Esophagus muscularis mucosa (tissue), 3 donors: Measurements from ENCODE around the gene CCBE1.

Experiments
- POLR2AphosphoS5 ChIP-seq, 2 donors: sonication (generic); formaldehyde crosslinking; IDR thresholded peaks; one replicate each; pipeline ENCODE4 v1.6.1; 2017; ENCODE audit warnings: antibody characterized with exemption in 2 of 2
- TF ChIP-seq, protein P1 (sequence below), 3 experiments: fragments of 200-600 bp in 2 of 3; fragments of 450-650 bp in 1 of 3; sonication (generic) in 2 of 3; IDR thresholded peaks; one replicate each; pipeline ENCODE4 v1.5.1; 2017 to 2019; ENCODE audit warnings: antibody characterized with exemption in 3 of 3, mild to moderate bottlenecking in 2 of 3, moderate library complexity in 1 of 3

DNA sequence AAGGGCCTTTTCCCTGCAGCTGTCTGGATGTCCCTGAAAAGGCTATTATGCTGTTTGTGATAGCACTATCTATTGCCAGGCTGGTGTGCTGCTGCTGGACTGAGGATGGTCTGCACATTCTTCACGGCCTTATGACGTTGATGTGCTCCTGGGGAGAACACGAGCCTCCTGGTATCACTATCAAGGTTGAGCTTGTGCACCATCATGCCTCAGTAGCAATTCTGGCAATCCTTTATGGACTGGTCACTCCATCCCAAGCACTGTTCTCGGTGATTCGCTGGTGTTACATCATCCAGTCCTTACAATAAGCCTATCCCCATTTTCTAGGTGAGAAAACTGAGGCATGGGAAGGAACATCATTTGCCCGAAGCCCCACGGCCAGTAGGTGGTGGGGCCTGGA, 18.2 kb upstream of the CCBE1 start:
- TF ChIP-seq, protein P1, sequence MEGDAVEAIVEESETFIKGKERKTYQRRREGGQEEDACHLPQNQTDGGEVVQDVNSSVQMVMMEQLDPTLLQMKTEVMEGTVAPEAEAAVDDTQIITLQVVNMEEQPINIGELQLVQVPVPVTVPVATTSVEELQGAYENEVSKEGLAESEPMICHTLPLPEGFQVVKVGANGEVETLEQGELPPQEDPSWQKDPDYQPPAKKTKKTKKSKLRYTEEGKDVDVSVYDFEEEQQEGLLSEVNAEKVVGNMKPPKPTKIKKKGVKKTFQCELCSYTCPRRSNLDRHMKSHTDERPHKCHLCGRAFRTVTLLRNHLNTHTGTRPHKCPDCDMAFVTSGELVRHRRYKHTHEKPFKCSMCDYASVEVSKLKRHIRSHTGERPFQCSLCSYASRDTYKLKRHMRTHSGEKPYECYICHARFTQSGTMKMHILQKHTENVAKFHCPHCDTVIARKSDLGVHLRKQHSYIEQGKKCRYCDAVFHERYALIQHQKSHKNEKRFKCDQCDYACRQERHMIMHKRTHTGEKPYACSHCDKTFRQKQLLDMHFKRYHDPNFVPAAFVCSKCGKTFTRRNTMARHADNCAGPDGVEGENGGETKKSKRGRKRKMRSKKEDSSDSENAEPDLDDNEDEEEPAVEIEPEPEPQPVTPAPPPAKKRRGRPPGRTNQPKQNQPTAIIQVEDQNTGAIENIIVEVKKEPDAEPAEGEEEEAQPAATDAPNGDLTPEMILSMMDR (IDR thresholded peaks at IDR 0.05), result no peak
- TF ChIP-seq POLR2AphosphoS5 (IDR thresholded peaks at IDR 0.05), result no peak
